H1 (cell line): ENCODE measurements around the gene DIP2C. TPM values are rescaled to one million over a fixed set of nuclear protein-coding genes. Genes with fewer than 3 reads are reported as not detected.

ENCODE experiments used
- CTCF ChIA-PET: fragments of 300-600 bp; sonication (Branson Sonifier 250); formaldehyde crosslinking; loops from one replicate; lab custom pipeline; 2021; ENCODE audit not compliant: partially characterized antibody; lab: Charles Lee
- POLR2A ChIA-PET: fragments of 300-600 bp; sonication (Branson Sonifier 250); formaldehyde crosslinking; loops from one replicate; lab custom pipeline; 2021; ENCODE audit warnings: inconsistent platforms; ENCODE audit not compliant: partially characterized antibody; lab: Charles Lee
- DNase-seq, 2 experiments: peaks; one replicate each; pipeline versions ENCODE4 v3.0.0 to v3.0.0-alpha.2; 2010 to 2022; ENCODE audit warnings: low spot score in 2 of 2, low read depth in 1 of 2, mixed read lengths in 1 of 2
- FAIRE-seq: peaks from 2 replicates; lab custom pipeline; 2011; peaks lifted over from hg19 to GRCh38; lab: Jason Lieb, UNC
- H2AFZ ChIP-seq: 2 replicates; pipeline ENCODE4 v1.8.1; 2012; ENCODE audit warnings: low read length, inconsistent platforms
- H2AK5ac ChIP-seq: 2 replicates; pipeline ENCODE4 v1.6.1; 2013; ENCODE audit warnings: low read depth, low read length
- H2BK120ac ChIP-seq: replicated peaks from 2 replicates; pipeline ENCODE3; 2013; ENCODE audit warnings: low read depth, low read length, inconsistent platforms
- H2BK12ac ChIP-seq: 2 replicates; pipeline ENCODE4 v1.6.1; 2013; ENCODE audit warnings: low read depth, low read length
- H2BK15ac ChIP-seq: 2 replicates; pipeline ENCODE4 v1.6.1; 2013; ENCODE audit warnings: low read length
- H2BK20ac ChIP-seq: 2 replicates; pipeline ENCODE4 v1.6.1; 2013; ENCODE audit warnings: low read length
- H2BK5ac ChIP-seq: 2 replicates; pipeline ENCODE4 v1.6.1; 2013; ENCODE audit warnings: low read depth, low read length
- H3K14ac ChIP-seq: 2 replicates; pipeline ENCODE4 v1.6.1; 2013; ENCODE audit warnings: inconsistent platforms; ENCODE audit not compliant: insufficient read length
- H3K18ac ChIP-seq: 2 replicates; pipeline ENCODE4 v1.6.1; 2013; ENCODE audit warnings: low read length; ENCODE audit errors: extremely low read depth
- H3K23ac ChIP-seq: 2 replicates; pipeline ENCODE4 v1.6.1; 2013; ENCODE audit warnings: inconsistent platforms; ENCODE audit not compliant: insufficient read length
- H3K23me2 ChIP-seq: 2 replicates; pipeline ENCODE4 v1.6.1; 2013; ENCODE audit warnings: low read depth, low read length
- H3K27ac ChIP-seq: 2 replicates; pipeline ENCODE4 v1.6.1; 2011; ENCODE audit warnings: low read depth, low read length, inconsistent platforms
- H3K27me3 ChIP-seq, 4 experiments: replicated peaks in 1 of 4; 1 replicate in 1 of 4; 2 replicates in 3 of 4; pipeline versions ENCODE4 v1.6.1 to v1.8.1; 2011 to 2013; ENCODE audit warnings: low read length in 3 of 4, mild to moderate bottlenecking in 3 of 4, inconsistent platforms in 2 of 4, mixed read lengths in 2 of 4, moderate library complexity in 1 of 4; ENCODE audit not compliant: control insufficient read depth in 3 of 4, insufficient read depth in 3 of 4; ENCODE audit errors: extremely low read depth in 1 of 4
- H3K36me3 ChIP-seq, 4 experiments: 2 replicates each; pipeline versions ENCODE4 v1.6.1 to v1.8.1; 2011 to 2013; ENCODE audit warnings: mild to moderate bottlenecking in 4 of 4, low read length in 3 of 4, moderate library complexity in 2 of 4, control low read depth in 1 of 4, inconsistent platforms in 1 of 4; ENCODE audit not compliant: insufficient read depth in 4 of 4, control insufficient read depth in 2 of 4
- H3K4ac ChIP-seq: replicated peaks from 2 replicates; pipeline ENCODE3; 2013; ENCODE audit warnings: low read length, low read depth, mixed read lengths, inconsistent platforms; ENCODE audit not compliant: insufficient read length
- H3K4me1 ChIP-seq, 4 experiments: replicated peaks in 1 of 4; 1 replicate in 1 of 4; 2 replicates in 3 of 4; pipeline versions ENCODE4 v1.6.1 to v1.8.1; 2011 to 2013; ENCODE audit warnings: low read length in 3 of 4, inconsistent platforms in 2 of 4, mixed read lengths in 1 of 4; ENCODE audit not compliant: insufficient read depth in 4 of 4, control insufficient read depth in 3 of 4
- H3K4me2 ChIP-seq, 2 experiments: 2 replicates each; pipeline versions ENCODE4 v1.6.1 to v1.8.1; 2011 to 2013; ENCODE audit warnings: low read depth in 2 of 2, low read length in 2 of 2, control low read depth in 1 of 2, inconsistent platforms in 1 of 2, mild to moderate bottlenecking in 1 of 2; ENCODE audit not compliant: insufficient read depth in 1 of 2
- H3K4me3 ChIP-seq, 4 experiments: fragments of 200-600, 300-600 bp in 1 of 4; sonication (generic), shearing (Covaris generic), sonication (Bioruptor Twin) in 1 of 4; 2 replicates each; pipeline versions ENCODE4 v1.5.1 to v1.8.1; 2011 to 2016; ENCODE audit warnings: low read length in 4 of 4, low read depth in 3 of 4, control low read depth in 2 of 4, inconsistent platforms in 2 of 4, mild to moderate bottlenecking in 2 of 4, mixed read lengths in 1 of 4, moderate library complexity in 1 of 4; ENCODE audit not compliant: insufficient read depth in 2 of 4; ENCODE audit errors: extremely low read depth in 1 of 4
- H3K56ac ChIP-seq: replicated peaks from 2 replicates; pipeline ENCODE3; 2013; ENCODE audit warnings: low read depth, mild to moderate bottlenecking, mixed read lengths, low read length, inconsistent platforms; ENCODE audit not compliant: insufficient read length
- H3K79me1 ChIP-seq: 2 replicates; pipeline ENCODE4 v1.6.1; 2013; ENCODE audit warnings: low read depth, low read length, control low read depth
- H3K79me2 ChIP-seq, 2 experiments: 2 replicates each; pipeline versions ENCODE4 v1.6.1 to v1.8.1; 2012 to 2013; ENCODE audit warnings: low read length in 2 of 2, mild to moderate bottlenecking in 2 of 2, inconsistent platforms in 1 of 2; ENCODE audit not compliant: insufficient read depth in 2 of 2, control insufficient read depth in 1 of 2
- H3K9ac ChIP-seq, 4 experiments: replicated peaks in 1 of 4; 1 replicate in 1 of 4; 2 replicates in 3 of 4; pipeline versions ENCODE4 v1.6.1 to v1.8.1; 2011 to 2013; ENCODE audit warnings: low read depth in 3 of 4, low read length in 3 of 4, control low read depth in 2 of 4, mild to moderate bottlenecking in 2 of 4, moderate library complexity in 2 of 4, inconsistent platforms in 1 of 4; ENCODE audit errors: extremely low read depth in 1 of 4
- H3K9me3 ChIP-seq, 2 experiments: 2 replicates each; pipeline versions ENCODE4 v1.6.1 to v1.8.1; 2012 to 2013; ENCODE audit warnings: mild to moderate bottlenecking in 2 of 2, moderate library complexity in 2 of 2, control low read depth in 1 of 2, inconsistent platforms in 1 of 2, low read depth in 1 of 2, low read length in 1 of 2, mixed read lengths in 1 of 2; ENCODE audit not compliant: insufficient read depth in 2 of 2
- H4K20me1 ChIP-seq, 2 experiments: replicated peaks in 1 of 2; 2 replicates each; pipeline versions ENCODE3 to v1.8.1; 2011 to 2013; ENCODE audit warnings: inconsistent platforms in 2 of 2, low read length in 2 of 2, mild to moderate bottlenecking in 1 of 2; ENCODE audit not compliant: insufficient read depth in 2 of 2, control insufficient read depth in 1 of 2
- H4K5ac ChIP-seq: 2 replicates; pipeline ENCODE4 v1.6.1; 2013; ENCODE audit warnings: low read length, low read depth, mixed read lengths, inconsistent platforms; ENCODE audit not compliant: insufficient read length
- H4K8ac ChIP-seq: 2 replicates; pipeline ENCODE4 v1.8.0; 2013; ENCODE audit warnings: mild to moderate bottlenecking, moderate library complexity, low read length, inconsistent platforms; ENCODE audit not compliant: insufficient read depth; ENCODE audit errors: extremely low read depth
- H4K91ac ChIP-seq: replicated peaks from 2 replicates; pipeline ENCODE3; 2013; ENCODE audit warnings: low read length, mixed read lengths, inconsistent platforms; ENCODE audit not compliant: insufficient read length
- CTBP2 ChIP-seq: IDR thresholded peaks from 2 replicates; pipeline ENCODE4 v1.7.0; 2011; ENCODE audit warnings: borderline replicate concordance, mild to moderate bottlenecking, moderate library complexity, mixed read lengths, low read length; ENCODE audit not compliant: insufficient read depth, insufficient read length
- GABPA ChIP-seq: IDR thresholded peaks from 2 replicates; pipeline ENCODE4 v1.6.1; 2011; ENCODE audit warnings: mild to moderate bottlenecking, low read length, moderate library complexity, borderline replicate concordance; ENCODE audit not compliant: insufficient read depth
- TAF7 ChIP-seq: optimal IDR thresholded peaks from 2 replicates; pipeline ENCODE3; 2011; ENCODE audit warnings: low read depth, mild to moderate bottlenecking, inconsistent platforms, low read length, moderate library complexity, borderline replicate concordance
- WGBS, 2 experiments: shearing (Covaris generic) in 1 of 2; methylation state at CpG; one replicate each; pipeline versions ENCODE4 v1.1.6 to v1.1.7; 2013 to 2015; ENCODE audit warnings: low lambda C conversion rate in 2 of 2, mixed read lengths in 2 of 2, inconsistent platforms in 1 of 2, low coverage in 1 of 2, missing lambda C conversion rate in 1 of 2; ENCODE audit not compliant: insufficient replicate concordance in 2 of 2, insufficient coverage in 1 of 2, insufficient read length in 1 of 2; ENCODE audit errors: extremely low coverage in 1 of 2, missing lambda C conversion rate in 1 of 2; 5-methylcytosine and 5-hydroxymethylcytosine counted together
- polyA plus RNA-seq, 7 experiments: library from polyadenylated mRNA; depleted of rRNA in 3 of 7; stranded (reverse) in 5 of 7; unstranded in 2 of 7; fragments of >200 nt in 5 of 7; fragments of 200-250 nt in 2 of 7; gene quantifications; 1 replicate in 5 of 7; 2 replicates in 1 of 7; 4 replicates in 1 of 7; pipeline versions ENCODE4 v1.2.1 to v1.2.3, GENCODE V29; 2011 to 2013; ENCODE audit warnings: missing spikeins in 2 of 7, mixed read lengths in 2 of 7
- total RNA-seq: library from RNA; stranded (reverse); fragmentation: NEBNext Ultra II Directional; extraction: Animal tissue kit (Norgen Biotek cat#: 25700); gene quantifications from 2 replicates; pipeline ENCODE4 v1.2.1, GENCODE V29; 2021
- TF ChIP-seq, protein P1 (sequence below): IDR thresholded peaks from 2 replicates; pipeline ENCODE4 v1.6.1; 2012; ENCODE audit warnings: inconsistent platforms

The DIP2C gene
- total and polyA plus RNA-seq, 2 of the 8 experiments (the other 6 are each of a cell fraction or from before 2014, with no cell fraction given): 3.8 to 9.3 TPM

DNA sequence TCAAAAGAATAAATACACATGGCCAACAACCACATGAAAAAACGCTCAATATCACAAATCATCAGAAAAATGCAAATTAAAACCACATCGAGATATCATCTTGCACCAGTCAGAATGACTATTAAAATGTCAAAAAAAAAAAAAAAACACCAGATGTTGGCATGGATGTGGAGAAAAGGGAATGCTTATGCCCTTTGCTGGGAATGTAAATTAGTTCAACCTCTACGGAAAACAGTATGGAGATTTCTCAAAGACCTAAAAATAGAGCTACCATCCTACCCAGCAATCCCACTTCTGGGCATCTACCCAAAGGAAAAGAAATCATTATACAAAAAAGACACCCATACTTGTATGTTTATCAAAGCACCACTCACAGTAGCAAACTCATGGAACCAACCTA, 45.0 kb upstream of the DIP2C start:
- Histone ChIP-seq H2BK120ac (no peak overlapping the region), H3K27me3 (no peaks in the 10 kb centered on the region), H4K91ac (no peak overlapping the region), H2BK20ac (no peak overlapping the region), H4K20me1 (peaks cover 0 to 3% of the 10 kb centered on the region in 2 experiments), H3K14ac (no peak overlapping the region), H4K8ac (no peak overlapping the region), H2AFZ (no peak overlapping the region), H3K4me3 (no peak overlapping the region), H3K23me2 (no peaks in the 10 kb centered on the region; the same call in 1 of the 2 replicates), H3K4ac (no peak overlapping the region), H3K79me2 (no peaks in the 10 kb centered on the region; a peak in 1 of 4 replicates), H3K9ac (no peak overlapping the region), H3K4me2 (no peak overlapping the region), H3K56ac (no peak overlapping the region), H2BK12ac (no peak overlapping the region), H3K18ac (no peak overlapping the region), H2BK5ac (no peak overlapping the region), H3K23ac (no peak overlapping the region), H3K79me1 (no peaks in the 10 kb centered on the region), H3K36me3 (no peaks in the 10 kb centered on the region), H3K9me3 (peaks cover 5 to 6% of the 10 kb centered on the region in 2 experiments; a peak in 2 of 4 replicates), H3K27ac (no peak overlapping the region), H3K4me1 (no peaks in the 10 kb centered on the region), H2BK15ac (no peak overlapping the region), H2AK5ac (no peak overlapping the region), H4K5ac (no peak overlapping the region)
- WGBS, 2 experiments: 85% methylated on average over 3 of the region's 3 CpGs; no CpG with 5 or more reads in 1 of the 2 experiments
- no peak for DNase-seq
- FAIRE-seq: no peak
- CTCF ChIA-PET: interaction anchor here (0.6 kb wide), 2 partner anchors 170 to 590 kb away, joined by 4 to 5 read pairs; no protein-coding TSS in a partner anchor
- POLR2A ChIA-PET: no interaction called here
- TF ChIP-seq GABPA (no peak), CTBP2 (no peak), TAF7 (no peak)
- TF ChIP-seq, protein P1, sequence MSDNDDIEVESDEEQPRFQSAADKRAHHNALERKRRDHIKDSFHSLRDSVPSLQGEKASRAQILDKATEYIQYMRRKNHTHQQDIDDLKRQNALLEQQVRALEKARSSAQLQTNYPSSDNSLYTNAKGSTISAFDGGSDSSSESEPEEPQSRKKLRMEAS: no peak
